GM12873 (cell line): ENCODE measurements around the gene SIAH1.

Experiments used
- CTCF ChIP-seq: IDR thresholded peaks from 2 replicates; pipeline ENCODE4 v1.5.1; 2012; ENCODE audit warnings: low read depth, mild to moderate bottlenecking, moderate library complexity, low read length, control low read depth; ENCODE audit not compliant: insufficient read depth; ENCODE audit errors: missing control alignments

The SIAH1 gene

GRCh38 chr16:48426244-48427141 lies 41.3 kb upstream of the SIAH1 start:
- no peak for TF ChIP-seq CTCF

GRCh38 chr16:48422537-48422936 lies 37.3 kb upstream of the SIAH1 start:
- TF ChIP-seq CTCF = no peak

- TF ChIP-seq CTCF = no peak
Measured at GRCh38 chr16:48421741-48422140, 36.5 kb upstream of the SIAH1 start.

GRCh38 chr16:48420437-48420836 lies 35.2 kb upstream of the SIAH1 start:
- peak; percentile 22 for TF ChIP-seq CTCF

- TF ChIP-seq CTCF = no peak
Measured at GRCh38 chr16:48413272-48413671, 28.1 kb upstream of the SIAH1 start.

GRCh38 chr16:48409839-48410632 lies 24.8 kb upstream of the SIAH1 start:
- TF ChIP-seq CTCF = no peak

- TF ChIP-seq CTCF = no peak
Measured at GRCh38 chr16:48408688-48409087, 23.5 kb upstream of the SIAH1 start.
